WI38 (cell line): ENCODE measurements around the gene LBR.

Experiments
- H3K4me3 ChIP-seq: 2 replicates; pipeline ENCODE4 v1.5.1; 2011; ENCODE audit warnings: low read depth, mild to moderate bottlenecking, control low read depth, low read length
- TF ChIP-seq, protein P1 (sequence below): IDR thresholded peaks from 2 replicates; pipeline ENCODE4 v1.5.1; 2012; ENCODE audit warnings: low read depth, mild to moderate bottlenecking, control low read depth, low read length

Gene LBR

GRCh38 chr1:225446595-225446960 is 18.7 kb upstream of the LBR start:
- TF ChIP-seq, protein P1, sequence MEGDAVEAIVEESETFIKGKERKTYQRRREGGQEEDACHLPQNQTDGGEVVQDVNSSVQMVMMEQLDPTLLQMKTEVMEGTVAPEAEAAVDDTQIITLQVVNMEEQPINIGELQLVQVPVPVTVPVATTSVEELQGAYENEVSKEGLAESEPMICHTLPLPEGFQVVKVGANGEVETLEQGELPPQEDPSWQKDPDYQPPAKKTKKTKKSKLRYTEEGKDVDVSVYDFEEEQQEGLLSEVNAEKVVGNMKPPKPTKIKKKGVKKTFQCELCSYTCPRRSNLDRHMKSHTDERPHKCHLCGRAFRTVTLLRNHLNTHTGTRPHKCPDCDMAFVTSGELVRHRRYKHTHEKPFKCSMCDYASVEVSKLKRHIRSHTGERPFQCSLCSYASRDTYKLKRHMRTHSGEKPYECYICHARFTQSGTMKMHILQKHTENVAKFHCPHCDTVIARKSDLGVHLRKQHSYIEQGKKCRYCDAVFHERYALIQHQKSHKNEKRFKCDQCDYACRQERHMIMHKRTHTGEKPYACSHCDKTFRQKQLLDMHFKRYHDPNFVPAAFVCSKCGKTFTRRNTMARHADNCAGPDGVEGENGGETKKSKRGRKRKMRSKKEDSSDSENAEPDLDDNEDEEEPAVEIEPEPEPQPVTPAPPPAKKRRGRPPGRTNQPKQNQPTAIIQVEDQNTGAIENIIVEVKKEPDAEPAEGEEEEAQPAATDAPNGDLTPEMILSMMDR = no peak
- no peak overlapping the region for H3K4me3 ChIP-seq

DNA sequence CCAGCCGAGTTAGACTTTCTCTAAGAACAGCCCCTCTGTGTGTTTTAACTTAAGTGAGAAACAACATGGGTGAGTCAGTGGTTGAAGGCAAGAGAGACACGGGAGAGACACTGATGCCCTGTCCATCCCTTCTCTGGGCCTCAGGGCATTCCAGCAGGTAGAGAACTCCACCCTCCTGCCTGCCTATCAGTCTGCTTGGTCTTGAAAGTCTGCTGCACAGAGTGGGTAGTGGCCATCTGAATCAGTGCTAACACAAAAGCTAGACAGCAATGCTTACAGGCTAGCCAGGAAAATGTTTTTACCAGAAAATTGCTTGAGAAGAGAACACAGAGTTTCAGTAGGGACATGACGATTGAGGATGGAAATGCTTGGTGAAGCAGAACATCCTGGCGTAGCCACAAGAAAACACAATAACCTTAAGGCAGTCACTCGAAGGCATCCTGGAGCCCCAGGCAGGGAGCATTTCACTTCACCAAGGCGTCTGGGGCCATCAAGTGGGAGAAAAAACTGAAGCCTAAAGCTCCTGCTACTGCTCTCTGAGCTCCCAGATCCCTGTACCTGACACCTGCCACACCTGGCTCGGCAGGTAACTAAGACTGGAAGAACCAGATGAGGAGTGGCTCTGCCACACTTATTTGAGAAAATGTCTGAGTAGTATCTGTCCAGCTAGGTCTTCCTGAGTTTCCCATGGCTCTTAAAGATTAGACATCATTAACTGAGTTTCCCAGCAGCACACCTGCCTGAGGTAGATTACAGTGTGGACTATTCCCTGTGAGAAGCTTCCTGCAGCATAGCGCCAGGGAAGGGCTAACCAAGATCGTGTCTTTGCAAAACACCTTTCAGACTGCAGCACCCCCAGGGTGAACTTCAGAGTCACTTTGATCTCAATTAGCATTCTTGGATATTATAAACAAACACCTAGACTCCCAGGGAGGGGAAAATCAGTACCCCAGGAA is 18.1 kb upstream of the LBR start:
- TF ChIP-seq, protein P1 = no peak
- H3K4me3 ChIP-seq = no peak overlapping the region

DNA sequence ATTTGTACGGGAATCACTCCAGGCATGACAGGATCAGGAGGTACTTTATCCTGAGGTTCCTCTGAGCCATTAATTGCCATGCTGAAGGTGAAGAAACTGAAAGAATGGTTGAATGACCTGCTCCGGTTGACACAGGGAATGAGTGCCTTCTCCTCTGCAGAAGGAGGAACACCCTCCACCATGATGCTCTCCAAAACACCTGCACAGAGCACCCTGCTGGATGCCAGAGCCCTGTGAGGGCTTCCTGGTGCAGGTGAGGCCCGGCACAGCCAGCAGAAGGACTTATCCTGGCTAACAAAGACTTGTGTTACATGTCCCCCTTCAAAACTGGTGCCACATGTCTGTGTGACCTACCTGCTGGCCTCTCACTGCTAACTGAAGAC is 14.3 kb upstream of the LBR start:
- H3K4me3 ChIP-seq = no peak overlapping the region
- TF ChIP-seq, protein P1 = no peak

DNA sequence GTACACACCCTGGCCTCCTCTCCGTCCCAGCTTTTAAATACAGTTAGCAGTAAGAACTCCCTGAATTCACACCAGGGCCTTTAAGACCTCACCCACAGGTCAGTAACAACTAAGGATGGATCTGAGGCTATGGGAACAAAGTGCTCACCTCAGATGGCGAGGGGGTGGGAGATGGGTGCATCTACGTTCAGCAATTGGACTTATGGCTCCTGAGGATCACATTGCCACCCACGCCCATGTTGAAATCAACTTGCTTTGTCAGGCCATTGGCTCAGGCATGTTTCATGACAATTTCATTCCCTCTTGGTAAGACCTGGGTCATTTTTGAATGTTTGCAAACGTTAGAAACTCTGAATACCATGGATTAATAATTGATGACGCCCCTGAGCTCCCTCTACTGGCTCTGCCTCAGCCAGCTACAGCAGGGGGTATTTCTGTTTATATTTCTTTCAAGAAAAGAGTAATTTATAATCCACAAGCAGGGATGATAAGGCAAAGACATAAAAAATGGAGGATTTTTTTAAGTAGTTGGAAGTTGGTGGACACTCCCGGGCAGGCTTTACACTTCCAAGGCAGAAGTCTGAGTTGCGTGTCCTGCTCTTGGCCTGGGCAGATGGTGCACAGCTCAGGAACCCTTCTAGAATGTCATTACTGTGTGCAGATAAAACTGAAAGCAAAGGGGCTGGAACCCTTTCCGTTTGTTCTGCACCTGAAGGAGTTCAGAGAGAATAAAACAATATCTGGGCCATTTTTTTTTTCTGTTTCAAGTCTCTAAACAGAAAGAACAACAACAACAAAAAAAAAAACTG is 13.7 kb upstream of the LBR start:
- TF ChIP-seq, protein P1 = 0 out of 2 replicates have a peak, but pooled peaks have one; percentile 6
- H3K4me3 ChIP-seq = no peak overlapping the region

GRCh38 chr1:225440380-225441221 is 12.8 kb upstream of the LBR start:
- no peak overlapping the region for H3K4me3 ChIP-seq
- TF ChIP-seq, protein P1 = no peak

DNA sequence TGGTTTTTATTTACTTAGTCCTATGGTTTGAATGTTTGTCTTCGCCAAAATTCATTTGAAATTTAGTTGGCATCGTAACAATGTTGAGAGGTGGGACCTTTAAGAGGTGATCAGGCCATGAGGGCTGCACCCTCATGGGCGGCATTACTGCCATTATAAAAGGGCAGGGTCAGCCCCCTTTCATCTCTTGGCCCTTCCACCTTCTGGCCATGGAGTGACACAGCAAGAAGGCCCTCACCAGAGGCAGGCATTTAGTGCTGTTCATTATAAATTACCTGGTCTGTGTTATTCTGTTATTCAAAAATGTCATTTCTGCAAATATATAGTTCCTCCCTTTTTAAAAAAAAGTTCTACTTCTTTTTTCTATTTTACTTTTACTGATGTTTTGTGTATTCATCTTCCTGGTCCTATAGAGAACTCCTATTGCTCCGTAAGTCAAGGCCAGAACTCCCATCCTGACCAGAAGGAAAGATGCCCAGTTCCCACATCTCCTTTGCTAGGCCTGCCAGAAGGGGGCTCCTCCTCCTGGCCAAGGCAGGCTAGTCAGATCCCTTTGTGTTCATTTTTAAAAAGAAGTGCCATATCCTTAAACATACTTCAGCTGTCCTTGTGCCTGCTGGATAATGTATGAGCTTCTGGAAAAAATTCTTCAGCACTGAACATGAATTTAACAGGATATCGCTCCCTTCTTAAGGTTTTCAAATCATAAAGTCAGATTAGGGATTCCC is 10.0 kb upstream of the LBR start:
- no peak overlapping the region for H3K4me3 ChIP-seq
- TF ChIP-seq, protein P1 = peak; percentile 51
